ENCODE results near the gene NTRK2. TPM values are rescaled to one million over a fixed set of nuclear protein-coding genes. Genes with fewer than 3 reads are reported as not detected.
"Not testable (repeated sequence)": the region's sequence is repeated elsewhere in the genome, so short reads cannot be mapped to it uniquely, and the experiment has no call there.

NTRK2 gene
- total RNA-seq, 1 donor = under 0.01 TPM

- DNase-seq (ENCODE audit: low read depth in 2 of 3, low spot score in 2 of 3) = peak in 1 of 3 donors; percentile 0
Observed at GRCh38 chr9:84874596-84874995, 205.1 kb downstream of the NTRK2 start.

DNA sequence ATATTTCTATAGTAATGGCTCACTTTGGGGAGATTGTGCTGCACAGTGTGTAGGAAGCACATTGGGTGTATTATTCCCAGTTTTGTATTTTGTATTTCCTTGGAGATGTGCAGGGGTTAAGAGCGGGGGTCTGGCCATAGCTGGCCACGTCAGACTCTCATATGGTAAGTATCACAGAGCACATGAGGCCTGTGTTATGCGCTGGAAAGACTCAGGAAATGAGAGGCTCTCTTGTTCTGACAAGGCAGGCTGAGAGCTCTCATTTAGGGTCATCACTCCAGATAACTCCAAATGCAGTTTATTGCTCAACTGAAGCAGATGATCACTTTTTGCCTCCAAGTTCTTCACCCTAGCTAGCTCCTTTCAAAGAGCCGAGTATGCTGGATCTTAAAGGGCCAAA lies 205.7 kb downstream of the NTRK2 start:
- DNase-seq (ENCODE audit: low read depth in 2 of 3, low spot score in 2 of 3) = no peak

DNA sequence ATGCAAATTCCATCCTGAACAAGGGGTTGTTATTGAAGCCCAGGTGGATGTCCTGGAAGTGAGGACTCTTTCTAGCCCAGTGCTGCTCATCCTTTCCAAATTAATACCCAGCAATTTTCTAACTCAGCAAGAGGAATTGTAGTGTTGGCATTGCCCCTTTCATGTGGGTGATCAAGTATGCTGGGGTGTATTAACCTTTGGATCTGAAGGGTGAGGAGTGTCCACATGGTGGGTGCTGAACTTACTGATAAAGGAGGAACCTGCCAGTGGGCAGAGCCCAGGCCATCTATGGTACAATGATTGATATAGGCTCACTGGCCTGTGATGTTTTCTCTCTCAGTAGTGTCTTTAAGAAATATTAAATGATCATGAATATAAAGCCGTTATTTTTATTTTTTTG lies 210.1 kb downstream of the NTRK2 start:
- no peak for DNase-seq (ENCODE audit: low read depth in 2 of 3, low spot score in 2 of 3)

DNA sequence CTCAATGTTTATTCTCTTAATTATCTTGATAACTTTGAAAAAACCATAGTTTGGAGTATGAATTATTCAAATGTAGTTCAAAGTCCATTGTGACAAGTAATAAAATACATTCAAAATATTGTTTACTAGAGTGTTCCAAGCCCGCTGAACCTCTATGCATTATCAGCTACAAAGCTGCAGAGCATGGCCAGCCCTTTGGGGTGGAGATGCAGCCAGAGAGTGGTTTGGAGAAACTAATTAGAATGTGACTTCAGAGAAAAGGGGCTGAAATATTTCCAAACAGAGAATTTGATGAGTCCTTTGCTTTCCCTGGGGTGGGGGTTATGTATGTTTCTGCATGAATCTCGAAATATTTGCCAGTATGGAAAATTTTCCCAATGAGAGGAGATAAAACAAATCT lies 211.3 kb downstream of the NTRK2 start:
- no peak for DNase-seq (ENCODE audit: low read depth in 2 of 3, low spot score in 2 of 3)

GRCh38 chr9:84886866-84887265 lies 217.3 kb downstream of the NTRK2 start:
- DNase-seq (ENCODE audit: low read depth in 2 of 3, low spot score in 2 of 3) = no peak

GRCh38 chr9:84891924-84892323 lies 222.4 kb downstream of the NTRK2 start:
- no peak for DNase-seq (ENCODE audit: low read depth in 2 of 3, low spot score in 2 of 3)

DNA sequence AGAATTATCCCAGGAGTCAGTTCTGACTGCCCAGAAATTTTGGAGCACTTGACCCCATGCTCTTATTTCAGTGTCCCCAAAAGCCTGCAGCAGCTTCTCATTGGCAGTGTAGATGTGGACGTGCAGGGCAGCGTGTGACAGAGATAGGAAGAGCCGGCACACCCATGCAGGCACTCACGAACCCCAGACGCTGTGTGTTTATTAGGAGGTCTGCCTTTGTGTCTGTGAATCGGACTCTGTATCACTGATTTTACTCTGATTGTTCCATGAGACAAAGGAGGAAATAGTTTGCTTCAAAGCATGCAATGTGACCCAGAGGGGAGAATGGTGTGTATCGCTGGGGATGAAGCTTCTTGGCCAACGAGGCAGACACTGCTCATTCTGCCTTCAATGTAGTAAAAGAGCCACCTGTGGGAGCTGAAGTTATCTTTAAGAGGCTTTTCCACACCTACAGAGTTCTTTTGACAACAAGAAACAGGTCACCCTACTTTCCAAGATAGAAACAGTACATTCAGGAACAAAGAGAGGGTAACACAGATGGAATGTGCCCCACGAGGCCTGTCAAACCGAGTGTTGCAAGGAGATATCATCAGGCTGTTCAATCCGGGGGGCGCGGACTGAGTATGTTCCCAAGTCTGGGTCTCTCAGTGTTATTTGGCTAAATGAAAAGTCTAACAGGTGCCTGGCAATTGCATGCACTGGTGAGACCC lies 224.0 kb downstream of the NTRK2 start:
- no peak for DNase-seq (ENCODE audit: low read depth in 2 of 3, low spot score in 2 of 3)

- no peak for DNase-seq (ENCODE audit: low read depth in 2 of 3, low spot score in 2 of 3)
Observed at GRCh38 chr9:84894859-84895258, 225.3 kb downstream of the NTRK2 start.

DNA sequence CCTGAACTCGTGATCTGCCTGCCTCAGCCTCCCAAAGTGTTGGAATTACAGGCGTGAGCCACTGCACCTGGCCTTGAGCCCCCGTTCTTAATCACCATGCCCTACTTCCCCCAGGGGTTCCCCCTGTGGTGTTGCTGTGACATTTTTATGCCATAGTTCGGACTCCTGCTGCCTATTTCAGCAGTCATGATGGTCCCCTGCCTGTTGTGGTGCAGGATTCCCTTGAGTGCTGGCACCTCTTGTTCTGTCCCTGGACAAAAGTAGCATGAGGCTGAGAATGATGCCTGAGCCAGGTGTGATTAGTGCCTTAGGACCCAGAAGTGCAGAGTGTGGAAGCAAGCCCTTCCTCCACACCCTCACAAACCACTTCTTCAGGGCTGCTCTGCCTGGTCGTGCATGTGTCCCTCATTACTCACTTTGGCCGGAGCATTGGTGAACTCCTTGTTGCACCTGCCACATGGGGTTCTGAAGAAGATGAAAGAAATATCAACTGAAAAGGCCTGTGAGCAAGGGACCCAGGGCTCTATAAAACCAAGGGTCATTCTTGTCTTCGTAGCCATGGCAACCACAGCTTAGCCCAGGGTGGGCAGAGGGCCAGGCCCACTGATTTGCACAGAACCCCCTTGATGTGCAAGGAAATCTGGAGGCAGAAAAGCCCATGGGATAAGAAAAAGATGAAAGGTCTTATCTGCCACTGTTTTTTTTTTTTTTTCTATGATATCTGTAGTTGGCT lies 228.0 kb downstream of the NTRK2 start:
- DNase-seq (ENCODE audit: low read depth in 2 of 3, low spot score in 2 of 3) = no peak

GRCh38 chr9:84898188-84898587 lies 228.7 kb downstream of the NTRK2 start:
- no peak for DNase-seq (ENCODE audit: low read depth in 2 of 3, low spot score in 2 of 3)

- DNase-seq (ENCODE audit: low read depth in 2 of 3, low spot score in 2 of 3) = not testable (repeated sequence)
Observed at GRCh38 chr9:84898618-84899017, 229.1 kb downstream of the NTRK2 start.

- no peak for DNase-seq (ENCODE audit: low read depth in 2 of 3, low spot score in 2 of 3)
Observed at GRCh38 chr9:84899326-84899725, 229.8 kb downstream of the NTRK2 start.

GRCh38 chr9:84900421-84900820 lies 230.9 kb downstream of the NTRK2 start:
- no peak for DNase-seq (ENCODE audit: low read depth in 2 of 3, low spot score in 2 of 3)

- no peak for DNase-seq (ENCODE audit: low read depth in 2 of 3, low spot score in 2 of 3)
Observed at GRCh38 chr9:84903963-84904362, 234.4 kb downstream of the NTRK2 start.

- DNase-seq (ENCODE audit: low read depth in 2 of 3, low spot score in 2 of 3) = no peak
Observed at GRCh38 chr9:84916769-84917168, 247.2 kb downstream of the NTRK2 start.

- DNase-seq (ENCODE audit: low read depth in 2 of 3, low spot score in 2 of 3) = no peak
Observed at GRCh38 chr9:84917366-84918070, 248.0 kb downstream of the NTRK2 start.

GRCh38 chr9:84919440-84919839 lies 249.9 kb downstream of the NTRK2 start:
- no peak for DNase-seq (ENCODE audit: low read depth in 2 of 3, low spot score in 2 of 3)

DNA sequence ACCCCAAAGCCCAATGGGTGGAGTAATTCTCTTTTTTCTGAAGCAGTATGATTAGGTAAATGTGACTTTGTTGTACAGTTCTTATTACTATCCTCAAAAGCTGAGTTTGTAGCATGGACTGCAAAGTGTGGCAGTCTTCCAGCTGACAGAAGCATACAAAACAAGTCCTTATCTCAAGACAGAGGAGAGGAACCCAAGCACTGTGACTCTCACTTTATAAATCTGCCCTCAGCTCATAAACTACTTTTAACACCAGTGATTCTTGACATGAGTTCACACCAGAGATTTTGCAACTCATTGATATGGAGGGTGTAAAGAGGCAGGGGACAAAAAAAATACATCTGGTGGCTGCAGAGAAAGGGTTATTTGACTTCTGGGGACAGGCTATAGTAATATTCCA lies 251.6 kb downstream of the NTRK2 start:
- DNase-seq (ENCODE audit: low read depth in 2 of 3, low spot score in 2 of 3) = no peak

DNA sequence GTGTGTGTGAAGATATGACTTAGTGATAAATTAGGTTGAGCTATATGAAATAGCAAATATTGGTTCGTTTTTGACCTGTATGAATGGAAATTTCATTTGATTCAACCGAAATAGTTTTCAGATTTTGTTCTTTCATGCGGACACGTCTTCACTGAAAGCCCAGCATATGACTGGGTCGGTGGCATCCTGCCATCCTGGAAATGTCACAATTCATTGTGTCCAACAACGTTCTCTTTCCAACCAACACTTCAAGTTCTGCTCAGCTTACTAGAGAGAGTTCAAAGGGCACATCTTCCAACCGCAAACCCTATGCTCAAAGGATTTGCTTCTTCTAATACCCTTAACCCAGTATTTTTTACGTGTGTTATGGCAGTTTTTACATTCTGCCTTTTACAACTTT lies 252.5 kb downstream of the NTRK2 start:
- no peak for DNase-seq (ENCODE audit: low read depth in 2 of 3, low spot score in 2 of 3)

DNA sequence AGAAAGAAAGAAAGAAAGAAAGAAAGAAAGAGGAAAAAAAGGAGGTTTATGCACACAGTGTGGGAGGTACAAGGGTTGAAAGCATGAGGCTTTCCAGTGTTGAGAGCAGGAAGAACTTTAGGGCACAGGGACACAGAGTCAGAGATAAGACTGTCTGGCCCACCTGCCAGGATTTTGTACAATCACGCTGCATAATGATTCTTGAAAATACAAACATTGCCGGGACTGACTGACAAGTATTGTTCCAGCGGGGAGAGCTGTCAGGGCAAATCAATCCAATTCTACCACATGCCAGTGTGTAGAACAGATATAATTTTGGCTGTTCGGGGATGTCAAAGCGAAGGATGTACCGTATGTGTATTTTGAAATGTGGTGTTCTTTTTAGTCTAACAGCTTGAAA lies 254.7 kb downstream of the NTRK2 start:
- DNase-seq (ENCODE audit: low read depth in 2 of 3, low spot score in 2 of 3) = no peak

GRCh38 chr9:84925225-84925872 lies 255.8 kb downstream of the NTRK2 start:
- DNase-seq (ENCODE audit: low read depth in 2 of 3, low spot score in 2 of 3) = no peak

Measured in hematopoietic multipotent progenitor cell (in vitro differentiated cells).